Upper lobe of right lung (tissue), 1 donor: ENCODE results near the gene SPX. TPM values are rescaled to one million over a fixed set of nuclear protein-coding genes. Genes with fewer than 3 reads are reported as not detected.

Experiments
- ATAC-seq: fragments of 200-7000 bp; cut with Tn5 transposase; one replicate; pipeline ENCODE4 v1.9.1; 2020; ENCODE audit warnings: mild to moderate bottlenecking, moderate library complexity
- DNase-seq: peaks from one replicate; pipeline ENCODE4 v3.0.0-alpha.2; 2020
- H3K27ac ChIP-seq: fragments of 200-600 bp; one replicate; pipeline ENCODE4 v1.8.0; 2022
- H3K27me3 ChIP-seq: fragments of 200-600 bp; one replicate; pipeline ENCODE4 v1.8.0; 2022; ENCODE audit warnings: mild to moderate bottlenecking
- H3K36me3 ChIP-seq: fragments of 200-600 bp; one replicate; pipeline ENCODE4 v1.8.0; 2022
- H3K4me1 ChIP-seq: fragments of 200-600 bp; one replicate; pipeline ENCODE4 v1.8.0; 2022
- H3K4me3 ChIP-seq: fragments of 200-600 bp; one replicate; pipeline ENCODE4 v1.8.0; 2022; ENCODE audit warnings: mild to moderate bottlenecking
- H3K9me3 ChIP-seq: fragments of 200-600 bp; one replicate; pipeline ENCODE4 v1.8.0; 2022
- CTCF ChIP-seq: fragments of 200-600 bp; IDR thresholded peaks from one replicate; pipeline ENCODE4 v1.8.0; 2022; ENCODE audit warnings: antibody characterized with exemption
- intact Hi-C: fragments of 100-400 bp; cut with DNase I; formaldehyde crosslinking; loops from one replicate; pipeline ENCODE4 v1.11.0; 2022
- total RNA-seq: library from RNA; stranded (reverse); fragmentation: NEBNext Ultra II Directional; extraction: Animal tissue kit (Norgen Biotek cat#: 25700); gene quantifications from one replicate; pipeline ENCODE4 v1.2.1, GENCODE V29; 2021
- donor health status: DM: no; HTN: yes; CAD: no; lungs with severe emphysema.

The SPX gene
- total RNA-seq, 1 donor from 2014 or later = 1.7 TPM

GRCh38 chr12:21568115-21568514, 42.0 kb downstream of the SPX start:
- Histone ChIP-seq H3K4me1 (no peaks in the 10 kb centered on the region), H3K4me3 (no peak overlapping the region), H3K9me3 (no peaks in the 10 kb centered on the region), H3K27me3 (no peaks in the 10 kb centered on the region), H3K36me3 (no peaks in the 10 kb centered on the region), H3K27ac (no peak overlapping the region)
- intact Hi-C loops = no loop called here
- ATAC-seq (no peak), DNase-seq (no peak)
- TF ChIP-seq CTCF = no peak

DNA sequence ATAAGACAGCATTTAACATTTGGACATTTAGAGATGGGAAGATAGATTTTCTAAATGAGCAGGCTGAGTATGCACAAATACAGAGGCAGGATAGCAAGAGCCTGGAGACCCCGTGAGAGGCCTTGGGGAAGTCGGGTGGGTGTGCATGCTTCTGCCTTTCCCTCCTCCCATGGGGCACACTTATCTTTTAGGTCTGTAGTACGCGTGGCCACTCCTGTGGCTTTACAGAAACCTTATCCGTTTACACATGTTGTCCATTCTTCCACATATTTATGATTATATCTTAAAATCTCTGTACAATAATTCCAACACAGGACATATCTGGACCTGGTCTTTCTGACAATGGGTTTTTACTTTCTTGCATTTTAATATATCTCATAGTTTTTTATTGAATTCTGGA, 45.0 kb downstream of the SPX start:
- ATAC-seq = no peak
- Histone ChIP-seq H3K27me3 (no peaks in the 10 kb centered on the region), H3K27ac (no peak overlapping the region), H3K4me3 (no peak overlapping the region), H3K9me3 (no peaks in the 10 kb centered on the region), H3K4me1 (no peaks in the 10 kb centered on the region), H3K36me3 (no peaks in the 10 kb centered on the region)
- no peak for TF ChIP-seq CTCF
- intact Hi-C loops = no loop called here
- DNase-seq = no peak

DNA sequence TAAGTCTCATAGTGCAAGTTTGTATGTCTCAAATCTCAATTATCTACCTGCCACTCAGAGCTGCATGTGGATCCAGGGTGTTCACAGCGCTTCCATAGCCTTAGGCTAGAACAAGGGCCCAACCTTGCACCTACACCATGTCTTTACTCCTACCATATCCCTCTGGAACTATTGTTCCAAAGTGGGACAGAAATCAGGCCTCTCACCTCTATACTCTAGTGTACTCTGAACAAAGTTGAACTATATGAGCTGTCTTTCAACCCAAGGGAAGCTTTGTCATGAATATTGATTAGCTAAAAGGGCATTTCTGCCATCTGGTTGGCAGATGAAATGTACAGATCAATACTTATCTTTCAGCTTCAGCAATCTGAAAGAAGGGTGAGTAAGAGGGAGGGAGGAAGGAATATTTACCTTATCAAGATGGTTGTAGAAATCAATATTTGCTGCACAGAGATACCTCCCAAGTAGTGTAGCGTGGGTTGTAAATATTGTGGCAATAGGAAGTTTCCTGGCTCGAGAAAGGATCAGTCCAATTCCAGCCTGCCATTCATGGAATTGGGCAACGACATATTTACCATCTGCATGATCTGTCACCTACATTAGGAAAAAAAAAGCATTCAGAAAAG, 47.8 kb downstream of the SPX start:
- intact Hi-C loops = no loop called here
- no peak for TF ChIP-seq CTCF
- H3K9me3 ChIP-seq = no peaks in the 10 kb centered on the region
- H3K27me3 ChIP-seq = no peaks in the 10 kb centered on the region
- no peak overlapping the region for H3K27ac ChIP-seq
- no peaks in the 10 kb centered on the region for H3K4me1 ChIP-seq
- H3K4me3 ChIP-seq = no peak overlapping the region
- DNase-seq (no peak), ATAC-seq (no peak)
- no peaks in the 10 kb centered on the region for H3K36me3 ChIP-seq

DNA sequence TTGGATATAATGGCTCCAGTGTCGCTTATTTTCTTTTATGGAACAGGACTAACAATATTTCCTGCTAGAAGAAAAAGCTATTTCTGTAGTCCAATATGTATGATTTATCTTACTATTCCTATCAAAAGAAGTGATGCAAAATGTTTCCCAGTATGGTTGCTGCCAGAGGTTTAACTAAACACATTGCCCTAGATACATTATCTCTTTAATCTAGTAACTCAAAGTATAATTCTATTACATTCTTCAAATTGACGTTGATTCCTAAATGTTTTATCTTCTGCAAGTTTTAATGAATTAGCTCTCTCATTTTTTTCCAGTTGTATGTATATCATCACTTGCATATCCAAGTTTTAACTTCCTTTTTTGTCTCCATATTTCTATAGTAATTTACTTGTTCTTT, 50.3 kb downstream of the SPX start:
- Histone ChIP-seq H3K4me3 (no peak overlapping the region), H3K4me1 (no peaks in the 10 kb centered on the region), H3K27me3 (no peaks in the 10 kb centered on the region), H3K9me3 (no peaks in the 10 kb centered on the region), H3K27ac (no peak overlapping the region), H3K36me3 (no peaks in the 10 kb centered on the region)
- ATAC-seq (no peak), DNase-seq (no peak)
- TF ChIP-seq CTCF = no peak
- intact Hi-C loops = no loop called here

- DNase-seq = no peak
- no peaks in the 10 kb centered on the region for H3K27me3 ChIP-seq
- no peak overlapping the region for H3K27ac ChIP-seq
- intact Hi-C loops = no loop called here
- H3K9me3 ChIP-seq = no peaks in the 10 kb centered on the region
- H3K4me3 ChIP-seq = no peak overlapping the region
- H3K4me1 ChIP-seq = no peaks in the 10 kb centered on the region
- no peaks in the 10 kb centered on the region for H3K36me3 ChIP-seq
- no peak for TF ChIP-seq CTCF
- no peak for ATAC-seq
Measured at GRCh38 chr12:21577516-21577915, 51.4 kb downstream of the SPX start.
